ENCODE data around the gene CELA3A.
"Not testable (repeated sequence)": the region's sequence is repeated elsewhere in the genome, so short reads cannot be mapped to it uniquely, and the experiment has no call there.

- TF ChIP-seq CTCF, POLR2A (IDR thresholded peaks at IDR 0.05): not testable (repeated sequence)
These were observed 20.8 kb upstream of the CELA3A start for GRCh38 chr1:21980515-21981220.
